Endothelial cell of umbilical vein (primary cell): ENCODE measurements around the gene C8G. TPM values are rescaled to one million over a fixed set of nuclear protein-coding genes. Genes with fewer than 3 reads are reported as not detected.

ENCODE experiments used
- BruUV-seq: library from RNA; stranded (reverse); fragments of 400-500 nt; replicated peaks from 2 replicates; lab custom pipeline; 2021; lab: Mats Ljungman, UMichigan
- CTCF ChIA-PET: fragments of 300-600, 350-600 bp; sonication (Branson Sonifier 250); formaldehyde crosslinking; loops from one replicate; lab custom pipeline; 2021; ENCODE audit warnings: antibody characterized with exemption, inconsistent platforms; lab: Charles Lee
- POLR2A ChIA-PET: fragments of 300-600, 350-600 bp; sonication (Branson Sonifier 250); formaldehyde crosslinking; loops from one replicate; lab custom pipeline; 2021; ENCODE audit warnings: antibody characterized with exemption, inconsistent platforms; lab: Charles Lee
- DNase-seq: peaks from one replicate; pipeline ENCODE4 v3.0.0-alpha.2; 2011; ENCODE audit warnings: low read depth, low spot score
- FAIRE-seq: peaks from 2 replicates; lab custom pipeline; 2011; peaks lifted over from hg19 to GRCh38; lab: Jason Lieb, UNC
- H2AFZ ChIP-seq: 2 replicates; pipeline ENCODE4 v1.6.0; 2012; ENCODE audit warnings: low read depth, low read length, control low read depth, inconsistent platforms
- H3K27ac ChIP-seq: 2 replicates; pipeline ENCODE4 v1.5.1; 2011; ENCODE audit warnings: low read depth, mild to moderate bottlenecking, control low read depth, low read length, moderate library complexity; ENCODE audit not compliant: insufficient read depth
- H3K27me3 ChIP-seq, 2 experiments: 2 replicates each; pipeline versions ENCODE4 v1.6.0 to v1.6.1; 2011; ENCODE audit warnings: low read length in 2 of 2, mixed read lengths in 1 of 2; ENCODE audit not compliant: control insufficient read depth in 2 of 2, insufficient read depth in 2 of 2
- H3K36me3 ChIP-seq, 2 experiments: 2 replicates in 1 of 2; 3 replicates in 1 of 2; pipeline ENCODE4 v1.5.1; 2011; ENCODE audit warnings: low read length in 2 of 2, mild to moderate bottlenecking in 1 of 2, moderate library complexity in 1 of 2; ENCODE audit not compliant: control insufficient read depth in 2 of 2, insufficient read depth in 2 of 2; ENCODE audit errors: extremely low read depth in 1 of 2
- H3K4me1 ChIP-seq: 3 replicates; pipeline ENCODE4 v1.5.1; 2011; ENCODE audit warnings: mild to moderate bottlenecking, low read length; ENCODE audit not compliant: control insufficient read depth, insufficient read depth; ENCODE audit errors: extremely low read depth
- H3K4me2 ChIP-seq: 2 replicates; pipeline ENCODE4 v1.6.1; 2011; ENCODE audit warnings: low read length, control low read depth, mixed read lengths; ENCODE audit not compliant: insufficient read depth
- H3K4me3 ChIP-seq, 3 experiments: fragments of 200-600 bp in 1 of 3; sonication (generic), shearing (Covaris generic) in 1 of 3; replicated peaks in 1 of 3; 2 replicates each; pipeline ENCODE4 v1.5.1; 2011 to 2016; ENCODE audit warnings: control low read depth in 3 of 3, low read length in 3 of 3, mild to moderate bottlenecking in 2 of 3, inconsistent platforms in 1 of 3, low read depth in 1 of 3, moderate library complexity in 1 of 3; ENCODE audit not compliant: insufficient read depth in 1 of 3
- H3K79me2 ChIP-seq: 2 replicates; pipeline ENCODE4 v1.6.0; 2012; ENCODE audit warnings: low read length, inconsistent platforms; ENCODE audit not compliant: control insufficient read depth, insufficient read depth
- H3K9ac ChIP-seq: replicated peaks from 2 replicates; pipeline ENCODE3; 2011; ENCODE audit warnings: low read length, control low read depth; ENCODE audit not compliant: insufficient read depth; ENCODE audit errors: extremely low read depth
- H3K9me1 ChIP-seq: replicated peaks from 3 replicates; pipeline ENCODE4 v1.6.0; 2011; ENCODE audit warnings: mild to moderate bottlenecking, low read length; ENCODE audit not compliant: control insufficient read depth, insufficient read depth; ENCODE audit errors: extremely low read depth
- H3K9me3 ChIP-seq: replicated peaks from 2 replicates; pipeline ENCODE4 v1.5.1; 2012; ENCODE audit warnings: low read length, inconsistent platforms; ENCODE audit not compliant: control insufficient read depth, insufficient read depth
- H4K20me1 ChIP-seq: replicated peaks from 2 replicates; pipeline ENCODE3; 2011; ENCODE audit warnings: mild to moderate bottlenecking, low read length; ENCODE audit not compliant: control insufficient read depth, insufficient read depth; ENCODE audit errors: extremely low read depth
- EZH2 ChIP-seq: IDR thresholded peaks from 2 replicates; pipeline ENCODE4 v1.6.1; 2012; ENCODE audit warnings: borderline replicate concordance, low read depth, mild to moderate bottlenecking, moderate library complexity, low read length, inconsistent platforms; ENCODE audit not compliant: severe bottlenecking
- FOS ChIP-seq: IDR thresholded peaks from 2 replicates; pipeline ENCODE4 v1.6.1; 2011; ENCODE audit warnings: mild to moderate bottlenecking, low read length, moderate library complexity, borderline replicate concordance; ENCODE audit not compliant: insufficient read depth
- GATA2 ChIP-seq: IDR thresholded peaks from 2 replicates; pipeline ENCODE4 v1.7.0; 2011; ENCODE audit warnings: low read depth, mild to moderate bottlenecking, moderate library complexity, mixed read lengths, low read length; ENCODE audit not compliant: insufficient read length, insufficient read depth
- JUN ChIP-seq: IDR thresholded peaks from 2 replicates; pipeline ENCODE4 v1.6.1; 2011; ENCODE audit warnings: borderline replicate concordance, low read depth; ENCODE audit not compliant: insufficient read length, insufficient read depth
- MYC ChIP-seq: IDR thresholded peaks from one replicate; pipeline ENCODE4 v1.6.1; 2011; ENCODE audit warnings: mild to moderate bottlenecking, low read depth, low read length
- POLR2A ChIP-seq: IDR thresholded peaks from 2 replicates; pipeline ENCODE4 v1.6.1; 2012; ENCODE audit warnings: low read depth, mild to moderate bottlenecking, control low read depth, low read length
- POLR2AphosphoS5 ChIP-seq: IDR thresholded peaks from 2 replicates; pipeline ENCODE4 v1.6.1; 2012; ENCODE audit warnings: low read depth, mild to moderate bottlenecking, control low read depth, low read length, moderate library complexity; ENCODE audit not compliant: insufficient read depth
- dilution Hi-C: fragments of 300-500 bp; cut with MboI; formaldehyde crosslinking; loops from one replicate; pipeline ENCODE4 v1.15.0; 2019; ENCODE audit warnings: low sequenced_read_pairs; ENCODE audit not compliant: extremely low pct_ligation_motif_present
- intact Hi-C: fragments of 100-400 bp; cut with micrococcal nuclease; formaldehyde crosslinking; loops from one replicate; pipeline ENCODE4 v1.10.0; 2022
- polyA plus RNA-seq, 4 experiments: library from polyadenylated mRNA; depleted of rRNA in 3 of 4; stranded (reverse) in 3 of 4; unstranded in 1 of 4; fragments of >200 nt; gene quantifications; 2 replicates each; pipeline versions ENCODE4 v1.2.1 to v1.2.3, GENCODE V29; 2011 to 2012; ENCODE audit warnings: missing spikeins in 1 of 4
- total RNA-seq: library from RNA; stranded (reverse); gene quantifications from 2 replicates; pipeline ENCODE4 v1.2.3, GENCODE V29; 2021
- TF ChIP-seq, protein P1 (sequence below): IDR thresholded peaks from 2 replicates; pipeline ENCODE4 v1.6.1; 2011; ENCODE audit not compliant: insufficient read depth, insufficient read length
- TF ChIP-seq, protein P2 (sequence below), 2 donors: IDR thresholded peaks; 1 replicate in 1 of 2; 2 replicates in 1 of 2; pipeline ENCODE4 v1.5.1; 2011; ENCODE audit warnings: low read length in 2 of 2, mild to moderate bottlenecking in 2 of 2, moderate library complexity in 2 of 2, control low read depth in 1 of 2, inconsistent platforms in 1 of 2, low read depth in 1 of 2; ENCODE audit not compliant: insufficient read depth in 1 of 2; ENCODE audit errors: extremely low read depth in 1 of 2

The C8G gene
- total and polyA plus RNA-seq, 2 donors (not counting 3 experiments of a cell fraction or from before 2014, with no cell fraction given), result 0.47 to 1.9 TPM

DNA sequence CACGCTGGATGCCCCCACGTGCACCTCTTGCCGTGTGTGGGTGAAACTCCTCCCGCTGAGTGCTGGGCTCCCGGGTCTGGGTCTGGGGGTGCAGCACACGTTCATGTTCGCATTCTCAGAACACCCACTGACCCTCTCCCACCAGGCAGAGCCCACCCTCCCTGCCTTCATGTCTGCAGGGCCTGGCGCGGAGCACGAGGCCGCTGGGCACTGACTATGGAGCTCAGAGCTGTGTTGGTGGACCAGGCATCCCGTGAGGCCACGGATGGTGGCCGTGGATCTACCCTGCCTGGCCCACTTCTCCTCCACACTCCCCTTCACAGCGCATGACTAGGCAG, 15.9 kb downstream of the C8G start:
- Histone ChIP-seq H3K4me3 (no peak overlapping the region), H3K9ac (no peak overlapping the region), H3K4me2 (no peak overlapping the region), H3K79me2 (no peaks in the 10 kb centered on the region), H3K27me3 (no peaks in the 10 kb centered on the region), H3K9me1 (no peaks in the 10 kb centered on the region), H3K4me1 (no peaks in the 10 kb centered on the region), H3K9me3 (no peaks in the 10 kb centered on the region), H4K20me1 (no peaks in the 10 kb centered on the region), H3K36me3 (no peaks in the 10 kb centered on the region), H2AFZ (no peak overlapping the region), H3K27ac (no peak overlapping the region)
- DNase-seq, result no peak
- TF ChIP-seq, protein P1, sequence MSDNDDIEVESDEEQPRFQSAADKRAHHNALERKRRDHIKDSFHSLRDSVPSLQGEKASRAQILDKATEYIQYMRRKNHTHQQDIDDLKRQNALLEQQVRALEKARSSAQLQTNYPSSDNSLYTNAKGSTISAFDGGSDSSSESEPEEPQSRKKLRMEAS, result no peak
- TF ChIP-seq POLR2AphosphoS5 (no peak), GATA2 (no peak), POLR2A (no peak), EZH2 (no peak), JUN (no peak), MYC (no peak), FOS (no peak)
- TF ChIP-seq, protein P2, sequence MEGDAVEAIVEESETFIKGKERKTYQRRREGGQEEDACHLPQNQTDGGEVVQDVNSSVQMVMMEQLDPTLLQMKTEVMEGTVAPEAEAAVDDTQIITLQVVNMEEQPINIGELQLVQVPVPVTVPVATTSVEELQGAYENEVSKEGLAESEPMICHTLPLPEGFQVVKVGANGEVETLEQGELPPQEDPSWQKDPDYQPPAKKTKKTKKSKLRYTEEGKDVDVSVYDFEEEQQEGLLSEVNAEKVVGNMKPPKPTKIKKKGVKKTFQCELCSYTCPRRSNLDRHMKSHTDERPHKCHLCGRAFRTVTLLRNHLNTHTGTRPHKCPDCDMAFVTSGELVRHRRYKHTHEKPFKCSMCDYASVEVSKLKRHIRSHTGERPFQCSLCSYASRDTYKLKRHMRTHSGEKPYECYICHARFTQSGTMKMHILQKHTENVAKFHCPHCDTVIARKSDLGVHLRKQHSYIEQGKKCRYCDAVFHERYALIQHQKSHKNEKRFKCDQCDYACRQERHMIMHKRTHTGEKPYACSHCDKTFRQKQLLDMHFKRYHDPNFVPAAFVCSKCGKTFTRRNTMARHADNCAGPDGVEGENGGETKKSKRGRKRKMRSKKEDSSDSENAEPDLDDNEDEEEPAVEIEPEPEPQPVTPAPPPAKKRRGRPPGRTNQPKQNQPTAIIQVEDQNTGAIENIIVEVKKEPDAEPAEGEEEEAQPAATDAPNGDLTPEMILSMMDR (IDR thresholded peaks at IDR 0.05; ENCODE audit: extremely low read depth in 1 of 2, insufficient read depth in 1 of 2, low read depth in 1 of 2, low read length in 2 of 2), result no peak
- dilution Hi-C loops, result no loop called here
- CTCF ChIA-PET, result no interaction called here
- no peak for FAIRE-seq
- POLR2A ChIA-PET, result no interaction called here
- no TSS peak for BruUV-seq
- intact Hi-C loops, result no loop called here
